Inflammatory macrophage treated with lipopolysaccharide for 4 hours (primary cell): ENCODE measurements around the gene RXFP4.

Experiments
- DNase-seq: peaks from one replicate; pipeline ENCODE4 v3.0.0-alpha.2; 2020

RXFP4 gene

GRCh38 chr1:155931332-155932038 lies 10.0 kb upstream of the RXFP4 start:
- no peak for DNase-seq

DNA sequence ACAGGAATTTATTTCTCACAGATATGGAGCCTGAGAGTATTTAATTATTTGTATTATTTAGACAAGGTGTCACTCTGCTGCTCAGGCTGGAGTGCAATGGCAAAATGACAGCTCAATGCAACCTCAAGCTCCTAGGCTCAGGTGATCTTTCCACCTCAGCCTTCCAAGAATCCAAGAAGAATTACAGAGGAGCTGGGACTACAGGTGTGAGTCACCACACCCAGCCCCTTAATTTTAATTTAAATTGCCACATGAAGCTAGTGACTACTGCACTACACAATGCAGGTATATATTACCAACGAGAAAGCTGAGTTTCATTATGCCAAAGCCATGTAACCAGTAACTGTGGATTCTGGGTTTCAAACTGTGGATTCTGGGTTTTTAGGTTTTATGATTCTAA lies 9.4 kb upstream of the RXFP4 start:
- no peak for DNase-seq

DNA sequence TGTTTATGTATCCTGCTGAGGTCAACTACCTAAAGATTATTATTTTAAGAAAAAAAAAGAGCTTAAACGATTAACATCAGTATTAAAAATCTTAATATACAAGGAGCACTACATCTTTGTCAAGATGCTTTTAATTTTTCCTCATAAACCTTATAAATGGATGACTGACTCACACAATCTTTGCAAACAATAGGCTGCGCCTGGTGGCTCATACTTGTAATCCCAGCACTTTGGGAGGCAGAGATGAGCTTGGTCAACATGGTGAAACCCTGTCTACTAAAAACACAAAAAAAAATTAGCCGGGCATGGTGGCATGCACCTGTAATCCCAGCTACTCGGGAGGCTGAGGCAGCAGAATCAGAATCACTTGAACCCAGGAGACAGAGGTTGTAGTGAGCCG lies 9.0 kb upstream of the RXFP4 start:
- DNase-seq, result no peak

GRCh38 chr1:155933591-155934096 lies 7.8 kb upstream of the RXFP4 start:
- no peak for DNase-seq

GRCh38 chr1:155934097-155934935 lies 7.1 kb upstream of the RXFP4 start, which contains the start of gene KHDC4:
Gene KHDC4, minus strand, starts transcription at chr1:155934413. Its CDS starts 40 bp downstream, at chr1:155934373.
- DNase-seq, result peak; percentile 99

DNA sequence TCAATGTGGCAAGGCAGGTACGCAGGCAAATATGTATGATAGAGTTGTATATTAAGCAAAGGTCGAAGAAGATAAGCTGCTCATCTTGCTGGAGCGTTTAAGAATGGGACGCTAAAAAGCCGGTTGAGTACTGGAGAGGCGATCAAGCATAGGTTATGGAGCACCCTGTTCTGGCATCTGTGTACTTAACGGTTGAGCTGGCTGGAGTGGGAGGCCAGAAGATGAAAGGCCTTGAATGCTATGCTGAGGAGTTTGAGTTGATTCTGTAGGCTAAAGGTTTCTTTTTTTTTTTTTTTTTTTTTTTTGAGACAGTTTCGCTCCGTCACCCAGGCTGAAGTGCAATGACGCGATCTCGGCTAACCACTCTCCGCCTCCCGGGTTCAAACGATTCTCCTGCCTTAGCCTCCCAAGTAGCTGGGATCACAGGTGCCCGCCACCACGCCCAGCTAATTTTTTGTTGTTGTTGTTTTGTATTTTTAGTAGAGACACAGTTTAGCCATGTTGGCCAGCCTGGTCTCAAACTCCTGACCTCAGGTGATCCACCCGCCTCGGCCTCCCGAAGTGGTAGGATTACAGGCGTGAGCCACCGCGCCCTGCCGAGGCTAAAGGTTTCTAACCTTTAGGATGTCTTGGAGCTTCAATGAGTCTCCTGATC lies 6.4 kb upstream of the RXFP4 start:
- no peak for DNase-seq

DNA sequence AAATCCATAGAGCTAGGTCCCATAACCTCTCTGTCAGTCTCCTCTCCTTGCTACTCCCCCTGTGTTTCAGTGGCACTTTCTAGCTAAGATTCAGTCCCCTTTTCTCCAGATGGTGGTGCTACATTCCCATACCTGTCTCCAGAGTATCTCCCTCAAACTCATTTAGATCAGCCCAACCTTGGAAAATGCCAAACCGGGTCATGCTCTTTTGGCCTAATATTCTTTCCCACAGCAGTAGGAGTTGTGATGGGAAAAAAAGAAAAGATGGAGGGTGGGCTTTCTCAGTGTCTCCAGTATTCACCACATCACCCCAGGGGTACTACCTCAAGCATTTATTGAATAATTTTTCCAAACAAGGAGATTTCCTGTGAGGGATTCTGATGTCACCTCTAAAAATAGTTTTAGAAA lies 3.2 kb upstream of the RXFP4 start:
- peak; percentile 63 for DNase-seq

DNA sequence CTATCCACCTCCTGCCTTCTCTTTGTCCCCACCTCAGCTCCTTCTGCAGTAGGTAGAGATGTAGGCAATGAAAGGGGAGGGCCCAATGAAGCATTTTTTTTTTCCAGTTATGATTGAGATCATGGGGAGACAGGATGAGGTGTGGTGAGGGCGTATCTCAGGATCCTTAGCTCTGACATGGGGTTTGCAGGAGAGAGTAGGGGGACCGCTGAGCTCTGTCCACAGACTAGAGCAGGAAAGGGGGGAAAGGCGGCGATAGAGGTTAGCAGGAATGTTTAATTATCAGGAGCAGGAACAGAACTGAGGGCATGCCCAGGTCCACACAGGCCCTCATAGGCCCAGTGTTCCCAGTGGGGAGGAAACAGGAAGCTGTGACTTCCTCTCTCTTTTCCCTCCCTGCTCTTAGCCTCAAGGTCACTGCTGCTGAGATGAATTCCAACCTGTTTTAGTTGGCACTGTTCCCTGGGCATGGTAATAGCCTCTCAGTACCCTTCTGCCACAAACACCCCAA lies 901 bp upstream of the RXFP4 start:
- DNase-seq, result peak; percentile 55

DNA sequence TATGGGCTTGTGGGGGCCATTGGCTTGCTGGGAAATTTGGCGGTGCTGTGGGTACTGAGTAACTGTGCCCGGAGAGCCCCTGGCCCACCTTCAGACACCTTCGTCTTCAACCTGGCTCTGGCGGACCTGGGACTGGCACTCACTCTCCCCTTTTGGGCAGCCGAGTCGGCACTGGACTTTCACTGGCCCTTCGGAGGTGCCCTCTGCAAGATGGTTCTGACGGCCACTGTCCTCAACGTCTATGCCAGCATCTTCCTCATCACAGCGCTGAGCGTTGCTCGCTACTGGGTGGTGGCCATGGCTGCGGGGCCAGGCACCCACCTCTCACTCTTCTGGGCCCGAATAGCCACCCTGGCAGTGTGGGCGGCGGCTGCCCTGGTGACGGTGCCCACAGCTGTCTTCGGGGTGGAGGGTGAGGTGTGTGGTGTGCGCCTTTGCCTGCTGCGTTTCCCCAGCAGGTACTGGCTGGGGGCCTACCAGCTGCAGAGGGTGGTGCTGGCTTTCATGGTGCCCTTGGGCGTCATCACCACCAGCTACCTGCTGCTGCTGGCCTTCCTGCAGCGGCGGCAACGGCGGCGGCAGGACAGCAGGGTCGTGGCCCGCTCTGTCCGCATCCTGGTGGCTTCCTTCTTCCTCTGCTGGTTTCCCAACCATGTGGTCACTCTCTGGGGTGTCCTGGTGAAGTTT lies 550 bp downstream of the RXFP4 start:
- DNase-seq, result no peak

GRCh38 chr1:155942578-155943141 lies 1.2 kb downstream of the RXFP4 start:
- no peak for DNase-seq

DNA sequence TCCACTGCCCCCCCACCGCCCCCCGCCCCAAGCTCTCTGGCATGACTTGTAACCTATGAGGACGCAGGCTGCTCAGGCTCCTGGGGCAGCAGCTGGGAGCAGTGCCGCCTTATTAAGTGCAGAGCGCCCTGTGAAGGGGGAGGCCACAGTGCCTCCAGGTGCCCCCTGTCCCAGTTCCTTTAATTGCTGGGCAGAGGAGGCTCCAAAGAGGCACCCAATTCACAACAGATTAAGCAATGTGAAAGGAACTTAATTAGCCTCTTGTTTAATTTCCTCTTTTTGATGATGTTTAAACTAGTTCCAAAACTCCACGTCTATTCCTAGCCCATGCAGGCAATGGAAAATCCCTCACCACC lies 3.0 kb downstream of the RXFP4 start:
- DNase-seq, result peak; percentile 31

DNA sequence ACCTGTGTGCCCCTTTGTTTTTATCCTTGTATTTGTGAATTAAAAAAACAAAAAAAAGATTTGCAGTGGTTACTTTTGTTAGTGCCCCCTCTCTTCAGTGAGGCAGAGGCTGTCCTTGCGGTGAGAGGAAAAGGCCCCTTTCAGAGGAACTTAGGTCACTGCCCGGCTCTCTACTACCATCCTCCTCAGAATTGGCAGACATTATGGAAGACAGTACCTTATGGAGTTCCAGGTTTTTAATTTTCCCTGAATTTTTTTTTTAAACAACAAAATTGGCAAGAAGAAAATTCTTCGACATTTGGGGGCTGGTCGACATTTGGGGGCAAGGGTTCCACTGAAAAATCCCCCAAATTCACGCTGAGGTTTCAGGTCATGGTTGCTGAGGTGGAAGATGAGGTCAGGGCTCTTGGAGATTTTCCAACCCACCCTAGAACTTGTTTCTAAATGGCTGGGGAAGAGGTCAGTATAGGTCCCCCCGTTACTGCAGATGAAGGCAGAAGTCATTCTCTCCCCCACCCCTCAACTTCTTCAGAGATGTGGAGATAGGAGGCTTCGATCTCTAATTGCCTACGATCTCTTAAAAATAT lies 5.3 kb downstream of the RXFP4 start:
- DNase-seq, result no peak

DNA sequence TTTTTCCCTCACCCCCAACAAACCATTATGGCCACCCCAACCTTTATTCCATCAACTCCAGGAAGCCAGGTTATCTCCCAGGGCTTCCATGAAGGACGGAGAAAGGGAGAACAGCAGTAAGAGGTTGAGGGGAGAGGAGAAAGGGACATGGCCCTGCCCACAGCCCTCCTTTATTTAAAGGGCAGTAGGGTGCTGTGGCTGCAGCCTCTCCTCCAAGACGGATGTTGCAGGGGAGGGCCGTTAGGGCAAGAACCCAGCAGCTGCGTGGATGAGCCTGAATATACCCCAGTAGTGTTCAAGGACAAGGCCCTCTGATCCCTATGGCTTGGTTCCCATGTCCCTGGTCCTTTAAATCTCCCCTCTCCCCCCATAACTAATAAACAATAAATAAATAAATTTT lies 5.9 kb downstream of the RXFP4 start:
- DNase-seq, result no peak

GRCh38 chr1:155947741-155948140 lies 6.3 kb downstream of the RXFP4 start:
- no peak for DNase-seq

GRCh38 chr1:155950829-155951228 lies 9.4 kb downstream of the RXFP4 start:
- no peak for DNase-seq

GRCh38 chr1:155951753-155952504 lies 10.5 kb downstream of the RXFP4 start:
- no peak for DNase-seq

- DNase-seq, result no peak
These were observed 11.1 kb downstream of the RXFP4 start for GRCh38 chr1:155952505-155952890.

DNA sequence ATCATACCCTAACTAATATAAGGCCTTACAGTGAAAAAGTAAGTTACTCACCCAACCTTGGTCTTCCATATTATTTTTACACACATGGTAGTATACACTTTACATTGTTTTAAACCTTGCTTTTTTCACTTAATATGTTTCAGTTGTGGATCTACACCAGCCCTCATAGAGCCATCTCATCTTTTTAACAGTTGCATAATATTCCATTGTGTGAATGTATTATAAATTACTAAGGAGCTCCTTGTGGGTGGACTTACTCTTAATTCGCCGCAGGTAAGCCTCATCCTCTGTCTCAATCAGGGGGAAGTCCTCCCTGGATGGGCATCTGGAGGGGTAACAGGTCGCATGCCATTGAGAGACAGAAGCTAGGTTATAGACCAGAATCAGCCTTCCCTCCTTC lies 13.2 kb downstream of the RXFP4 start:
- no peak for DNase-seq

DNA sequence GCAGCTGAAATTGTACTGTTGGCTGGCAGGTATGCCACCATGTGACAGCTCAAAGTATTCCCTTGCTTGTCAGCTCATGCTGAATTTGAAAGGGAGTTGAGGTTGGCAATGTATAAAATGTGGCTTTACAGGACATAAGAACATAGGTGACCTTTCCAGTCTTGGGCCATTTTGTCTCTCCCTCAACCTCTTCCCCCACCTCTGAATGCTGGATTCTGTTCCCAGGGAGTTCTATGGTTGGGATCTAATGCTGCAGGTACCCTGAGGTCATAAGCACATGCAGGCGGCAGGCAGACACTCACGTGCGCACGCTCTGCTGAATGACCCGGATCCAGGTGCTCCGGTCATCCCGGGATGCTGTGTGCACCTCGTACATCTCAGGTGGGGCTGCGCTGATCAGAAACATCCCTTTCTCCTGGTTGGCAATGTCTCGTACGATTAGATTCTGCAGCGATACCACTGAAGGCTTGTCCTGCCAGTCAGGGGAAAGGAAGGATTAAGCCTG lies 16.0 kb downstream of the RXFP4 start:
- DNase-seq, result no peak

DNA sequence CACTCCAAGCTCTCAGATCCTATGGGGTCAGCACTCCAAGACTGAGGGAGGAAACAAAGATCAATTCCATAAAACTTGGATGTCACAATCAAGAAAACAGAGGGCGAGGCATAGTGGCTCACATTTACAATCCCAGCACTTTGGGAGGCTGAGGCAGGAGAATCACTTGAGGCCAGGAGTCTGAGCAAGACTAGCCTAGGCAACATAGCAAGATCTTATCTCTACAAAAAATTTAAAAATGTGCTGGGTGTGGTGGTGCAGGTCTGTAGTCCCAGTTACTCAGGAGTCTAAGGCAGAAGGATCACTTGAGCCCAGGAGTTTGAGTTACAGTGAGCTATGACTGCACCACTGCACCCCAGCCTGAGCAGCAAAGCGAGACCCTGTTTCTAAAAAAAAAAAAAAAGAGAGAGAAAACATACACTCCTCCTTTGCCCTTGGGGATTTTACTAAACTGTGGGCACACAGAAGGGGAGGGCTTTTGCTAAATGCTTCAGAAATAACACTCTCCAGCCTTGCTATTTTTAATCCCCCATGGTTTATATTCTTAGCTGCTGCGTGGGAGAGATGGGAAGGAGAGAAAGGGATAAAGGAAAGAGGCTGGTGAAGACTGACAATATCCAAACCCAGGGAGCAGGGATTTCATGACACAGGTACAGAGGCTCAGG lies 18.8 kb downstream of the RXFP4 start:
- DNase-seq, result no peak

DNA sequence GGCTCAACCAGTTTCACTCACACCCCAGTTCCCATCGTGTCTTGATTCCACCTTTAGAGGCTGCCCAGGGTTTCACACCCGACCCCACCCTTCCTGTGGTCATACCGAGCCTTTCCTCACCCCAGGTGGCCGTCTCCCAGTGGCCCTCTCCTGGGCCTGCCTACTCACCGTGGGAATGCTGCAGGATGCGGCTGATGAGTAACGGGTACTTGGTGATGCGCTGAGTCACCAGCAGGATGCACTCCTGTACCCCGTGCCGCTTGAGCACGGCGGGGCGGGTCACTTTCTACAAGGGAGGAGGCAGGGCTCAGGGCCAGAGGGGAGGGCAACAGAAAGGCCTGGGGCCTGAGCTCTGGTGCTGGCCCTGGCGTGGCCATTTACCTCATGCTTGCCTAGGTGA lies 20.5 kb downstream of the RXFP4 start:
- peak; percentile 68 for DNase-seq
